ENCODE measurements around the gene ZNF581.

The ZNF581 gene

GRCh38 chr19:55655648-55656040, 12.2 kb downstream of the ZNF581 start:
- H3K9me2 ChIP-seq (ENCODE audit: low read depth, low read length) = no peaks in the 10 kb centered on the region
- H3K9me3 ChIP-seq (ENCODE audit: low read length) = no peaks in the 10 kb centered on the region
- H3K9ac ChIP-seq (ENCODE audit: low read length) = peak overlapping the region; percentile 98
- no peaks in the 10 kb centered on the region for H3F3A ChIP-seq (ENCODE audit: insufficient read depth, low read length)
- H3K36me3 ChIP-seq (ENCODE audit: insufficient read depth, low read length) = peaks cover 58% of the 10 kb centered on the region
- H4K20me1 ChIP-seq (ENCODE audit: insufficient read depth, low read length) = no peaks in the 10 kb centered on the region; the same call in 1 of the 2 replicates
- H3K27ac ChIP-seq (ENCODE audit: low read depth, low read length, poor library complexity, severe bottlenecking) = peak overlapping the region; percentile 91
- peaks cover 52% of the 10 kb centered on the region for H3K79me2 ChIP-seq (ENCODE audit: insufficient read depth, low read length)
- no peaks in the 10 kb centered on the region for H3K27me3 ChIP-seq (ENCODE audit: insufficient read depth, low read length)
- peak overlapping the region; percentile 94 for H3K4me3 ChIP-seq (ENCODE audit: low read depth, low read length, poor library complexity, severe bottlenecking)
- TF ChIP-seq, protein P1, sequence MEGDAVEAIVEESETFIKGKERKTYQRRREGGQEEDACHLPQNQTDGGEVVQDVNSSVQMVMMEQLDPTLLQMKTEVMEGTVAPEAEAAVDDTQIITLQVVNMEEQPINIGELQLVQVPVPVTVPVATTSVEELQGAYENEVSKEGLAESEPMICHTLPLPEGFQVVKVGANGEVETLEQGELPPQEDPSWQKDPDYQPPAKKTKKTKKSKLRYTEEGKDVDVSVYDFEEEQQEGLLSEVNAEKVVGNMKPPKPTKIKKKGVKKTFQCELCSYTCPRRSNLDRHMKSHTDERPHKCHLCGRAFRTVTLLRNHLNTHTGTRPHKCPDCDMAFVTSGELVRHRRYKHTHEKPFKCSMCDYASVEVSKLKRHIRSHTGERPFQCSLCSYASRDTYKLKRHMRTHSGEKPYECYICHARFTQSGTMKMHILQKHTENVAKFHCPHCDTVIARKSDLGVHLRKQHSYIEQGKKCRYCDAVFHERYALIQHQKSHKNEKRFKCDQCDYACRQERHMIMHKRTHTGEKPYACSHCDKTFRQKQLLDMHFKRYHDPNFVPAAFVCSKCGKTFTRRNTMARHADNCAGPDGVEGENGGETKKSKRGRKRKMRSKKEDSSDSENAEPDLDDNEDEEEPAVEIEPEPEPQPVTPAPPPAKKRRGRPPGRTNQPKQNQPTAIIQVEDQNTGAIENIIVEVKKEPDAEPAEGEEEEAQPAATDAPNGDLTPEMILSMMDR (IDR thresholded peaks at IDR 0.05; ENCODE audit: low read length) = no peak
- TF ChIP-seq EZH2 (IDR thresholded peaks at IDR 0.05; ENCODE audit: borderline replicate concordance, low read length) = no peak
- peaks cover 34% of the 10 kb centered on the region for H3K4me1 ChIP-seq (ENCODE audit: insufficient read depth, low read length, severe bottlenecking)
- peak overlapping the region; percentile 97 for H3K4me2 ChIP-seq (ENCODE audit: low read length)
- no peak overlapping the region for H2AFZ ChIP-seq (ENCODE audit: low read length)

DNA sequence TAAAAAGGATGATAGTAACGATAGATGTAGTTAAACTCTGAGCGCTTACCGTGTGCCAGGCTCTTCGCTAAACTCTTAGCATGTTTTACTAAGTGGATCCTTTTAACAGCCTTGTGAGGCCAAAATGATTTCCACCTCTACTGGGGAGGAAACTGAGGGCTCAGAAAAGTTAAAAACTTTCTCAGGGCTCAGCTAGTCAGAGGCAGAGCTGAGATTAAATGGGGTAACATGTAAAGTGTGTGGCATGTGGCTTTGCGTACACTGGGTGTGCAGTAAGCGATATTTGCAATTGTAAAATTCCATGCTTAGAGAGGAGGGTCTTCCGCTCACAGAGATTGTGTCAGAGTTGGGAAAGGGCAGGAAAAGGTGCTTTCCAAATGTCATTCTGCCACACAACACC, 13.1 kb downstream of the ZNF581 start:
- Histone ChIP-seq H3K9me2 (ENCODE audit: low read depth, low read length) (no peaks in the 10 kb centered on the region), H3K4me1 (ENCODE audit: insufficient read depth, low read length, severe bottlenecking) (peaks cover 34% of the 10 kb centered on the region), H3F3A (ENCODE audit: insufficient read depth, low read length) (no peaks in the 10 kb centered on the region), H3K9me3 (ENCODE audit: low read length) (no peaks in the 10 kb centered on the region), H2AFZ (ENCODE audit: low read length) (no peak overlapping the region), H3K27ac (ENCODE audit: low read depth, low read length, poor library complexity, severe bottlenecking) (peak overlapping the region; percentile 91), H3K9ac (ENCODE audit: low read length) (peak overlapping the region; percentile 98), H3K79me2 (ENCODE audit: insufficient read depth, low read length) (peaks cover 52% of the 10 kb centered on the region), H3K36me3 (ENCODE audit: insufficient read depth, low read length) (peaks cover 67% of the 10 kb centered on the region), H4K20me1 (ENCODE audit: insufficient read depth, low read length) (no peaks in the 10 kb centered on the region; the same call in 1 of the 2 replicates), H3K4me2 (ENCODE audit: low read length) (peak overlapping the region; percentile 97), H3K4me3 (ENCODE audit: low read depth, low read length, poor library complexity, severe bottlenecking) (peak overlapping the region; percentile 94), H3K27me3 (ENCODE audit: insufficient read depth, low read length) (no peaks in the 10 kb centered on the region)
- TF ChIP-seq EZH2 (IDR thresholded peaks at IDR 0.05; ENCODE audit: borderline replicate concordance, low read length) = no peak
- TF ChIP-seq, protein P1 (IDR thresholded peaks at IDR 0.05; ENCODE audit: low read length) = no peak

DNA sequence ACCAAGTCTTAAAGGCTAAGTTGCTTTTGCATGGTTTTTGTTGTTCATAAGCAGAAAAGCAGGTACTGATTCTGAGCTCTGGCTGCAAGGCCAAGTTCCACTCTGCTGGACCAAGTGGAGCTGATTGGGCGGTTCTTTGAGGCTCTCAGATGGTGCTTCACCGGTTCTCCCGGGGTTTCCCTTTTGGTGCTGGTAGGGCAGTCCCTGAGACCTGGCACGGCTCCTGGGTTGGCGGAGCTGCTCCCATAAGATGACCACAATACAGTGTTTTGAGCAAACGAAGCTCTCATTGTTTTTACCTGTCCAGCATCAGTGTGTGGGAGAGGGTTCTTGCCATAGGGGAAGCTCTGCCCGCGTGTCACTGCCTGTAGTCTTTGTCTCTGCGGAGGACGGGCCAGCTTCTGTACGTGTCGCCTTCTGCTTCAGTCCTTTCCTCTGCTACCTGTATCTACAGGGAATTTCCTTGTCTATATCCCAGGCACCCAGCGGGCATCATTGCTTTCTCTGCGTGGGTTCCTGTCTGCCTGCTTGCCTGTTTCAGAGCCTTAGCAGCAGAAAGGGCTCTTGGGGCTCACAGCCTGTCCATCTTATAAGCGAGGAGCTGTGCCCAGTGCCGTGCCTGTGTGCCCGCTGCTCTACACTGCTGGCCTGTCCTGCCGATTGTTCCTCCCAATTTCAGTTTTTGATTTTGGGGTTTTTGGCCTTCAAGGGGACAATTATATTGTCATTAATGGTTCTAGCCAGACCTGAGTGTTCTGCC, 13.7 kb downstream of the ZNF581 start:
- Histone ChIP-seq H3K79me2 (ENCODE audit: insufficient read depth, low read length) (peaks cover 52% of the 10 kb centered on the region), H4K20me1 (ENCODE audit: insufficient read depth, low read length) (no peaks in the 10 kb centered on the region; the same call in 1 of the 2 replicates), H3K9ac (ENCODE audit: low read length) (peak overlapping the region; percentile 98), H3K27ac (ENCODE audit: low read depth, low read length, poor library complexity, severe bottlenecking) (peak overlapping the region; percentile 91), H3K9me3 (ENCODE audit: low read length) (no peaks in the 10 kb centered on the region), H3K27me3 (ENCODE audit: insufficient read depth, low read length) (no peaks in the 10 kb centered on the region), H3K4me3 (ENCODE audit: low read depth, low read length, poor library complexity, severe bottlenecking) (peak overlapping the region; percentile 94), H3K36me3 (ENCODE audit: insufficient read depth, low read length) (peaks cover 69% of the 10 kb centered on the region), H3K4me2 (ENCODE audit: low read length) (peak overlapping the region; percentile 97), H3K9me2 (ENCODE audit: low read depth, low read length) (no peaks in the 10 kb centered on the region), H2AFZ (ENCODE audit: low read length) (no peak overlapping the region), H3K4me1 (ENCODE audit: insufficient read depth, low read length, severe bottlenecking) (peaks cover 34% of the 10 kb centered on the region), H3F3A (ENCODE audit: insufficient read depth, low read length) (no peaks in the 10 kb centered on the region)
- TF ChIP-seq, protein P1 (IDR thresholded peaks at IDR 0.05; ENCODE audit: low read length) = no peak
- TF ChIP-seq EZH2 (IDR thresholded peaks at IDR 0.05; ENCODE audit: borderline replicate concordance, low read length) = no peak
